Tibial artery (tissue), 4 donors: ENCODE results near the gene PAPPA2.

Experiments
- DNase-seq, 2 donors: peaks; one replicate each; pipeline ENCODE4 v3.0.0-alpha.2; 2019
- H3K27ac ChIP-seq, 2 donors: fragments of 200-600 bp; sonication (generic) in 1 of 2; 1 replicate in 1 of 2; 2 replicates in 1 of 2; pipeline ENCODE4 v1.5.1; 2018 to 2019; ENCODE audit warnings: mild to moderate bottlenecking in 1 of 2
- H3K27me3 ChIP-seq, 2 donors: fragments of 200-600 bp; sonication (generic) in 1 of 2; one replicate each; pipeline versions ENCODE4 v1.5.1 to v1.6.0; 2016 to 2019
- H3K36me3 ChIP-seq, 3 donors: fragments of 200-600 bp; sonication (generic) in 2 of 3; one replicate each; pipeline ENCODE4 v1.5.1; 2016 to 2019; ENCODE audit warnings: mild to moderate bottlenecking in 2 of 3
- H3K4me1 ChIP-seq, 4 donors: fragments of 200-600 bp; sonication (generic) in 2 of 4; 1 replicate in 3 of 4; 2 replicates in 1 of 4; pipeline ENCODE4 v1.5.1; 2016 to 2019
- H3K4me3 ChIP-seq, 2 donors: fragments of 200-600 bp; sonication (generic) in 1 of 2; 1 replicate in 1 of 2; 2 replicates in 1 of 2; pipeline ENCODE4 v1.5.1; 2018 to 2019; ENCODE audit warnings: mild to moderate bottlenecking in 2 of 2
- H3K9me3 ChIP-seq, 3 donors: fragments of 200-600 bp; sonication (generic) in 1 of 3; one replicate each; pipeline ENCODE4 v1.5.1; 2016 to 2019
- CTCF ChIP-seq, 2 experiments: fragments of 200-600 bp in 1 of 2; fragments of 450-650 bp in 1 of 2; IDR thresholded peaks; one replicate each; pipeline ENCODE4 v1.5.1; 2017 to 2019; ENCODE audit warnings: antibody characterized with exemption in 2 of 2, mild to moderate bottlenecking in 1 of 2, moderate library complexity in 1 of 2
- intact Hi-C: fragments of 100-400 bp; cut with DNase I; formaldehyde crosslinking; loops from one replicate; pipeline ENCODE4 v1.15.0; 2023; ENCODE audit warnings: low total_unique reads

The PAPPA2 gene

GRCh38 chr1:176456795-176457194, 6.2 kb upstream of the PAPPA2 start:
- Histone ChIP-seq H3K27ac (no peak overlapping the region), H3K4me1 (no peaks in the 10 kb centered on the region), H3K4me3 (no peak overlapping the region), H3K36me3 (no peaks in the 10 kb centered on the region), H3K27me3 (no peaks in the 10 kb centered on the region), H3K9me3 (peaks cover 0 to 8% (median 8%) of the 10 kb centered on the region in 3 donors)
- no peak for DNase-seq
- no peak for TF ChIP-seq CTCF (IDR thresholded peaks at IDR 0.05)
- intact Hi-C loops, result no loop called here

- intact Hi-C loops, result no loop called here
- no peaks in the 10 kb centered on the region for H3K27me3 ChIP-seq
- TF ChIP-seq CTCF (IDR thresholded peaks at IDR 0.05), result no peak
- H3K4me1 ChIP-seq, result no peaks in the 10 kb centered on the region
- H3K4me3 ChIP-seq, result no peak overlapping the region
- no peaks in the 10 kb centered on the region for H3K36me3 ChIP-seq
- H3K9me3 ChIP-seq, result peaks cover 0 to 8% (median 7%) of the 10 kb centered on the region in 3 donors
- no peak overlapping the region for H3K27ac ChIP-seq
- no peak for DNase-seq
Measured at GRCh38 chr1:176460544-176461336, 2.2 kb upstream of the PAPPA2 start.

GRCh38 chr1:176461576-176461975, 1.4 kb upstream of the PAPPA2 start:
- Histone ChIP-seq H3K27ac (no peak overlapping the region), H3K36me3 (no peaks in the 10 kb centered on the region), H3K4me3 (no peak overlapping the region), H3K27me3 (no peaks in the 10 kb centered on the region), H3K4me1 (no peaks in the 10 kb centered on the region), H3K9me3 (peaks cover 0 to 8% (median 7%) of the 10 kb centered on the region in 3 donors)
- no peak for TF ChIP-seq CTCF (IDR thresholded peaks at IDR 0.05)
- DNase-seq, result no peak
- intact Hi-C loops, result no loop called here

GRCh38 chr1:176466514-176466913, 3.5 kb downstream of the PAPPA2 start:
- no peaks in the 10 kb centered on the region for H3K4me1 ChIP-seq
- no peak overlapping the region for H3K27ac ChIP-seq
- H3K4me3 ChIP-seq, result no peak overlapping the region
- intact Hi-C loops, result no loop called here
- H3K36me3 ChIP-seq, result no peaks in the 10 kb centered on the region
- H3K27me3 ChIP-seq, result no peaks in the 10 kb centered on the region
- no peak for DNase-seq
- H3K9me3 ChIP-seq, result no peaks in the 10 kb centered on the region
- TF ChIP-seq CTCF (IDR thresholded peaks at IDR 0.05), result no peak

GRCh38 chr1:176469450-176470010, 6.6 kb downstream of the PAPPA2 start:
- intact Hi-C loops, result no loop called here

More at GRCh38 chr1:176469450-176470010, 6.6 kb downstream of the PAPPA2 start:
- no peak overlapping the region for H3K27ac ChIP-seq
- no peaks in the 10 kb centered on the region for H3K4me1 ChIP-seq
- TF ChIP-seq CTCF (IDR thresholded peaks at IDR 0.05), result no peak
- no peak for DNase-seq
- H3K27me3 ChIP-seq, result no peaks in the 10 kb centered on the region
- H3K36me3 ChIP-seq, result no peaks in the 10 kb centered on the region
- H3K4me3 ChIP-seq, result no peak overlapping the region
- H3K9me3 ChIP-seq, result no peaks in the 10 kb centered on the region
